Heart left ventricle (tissue), 16 donors: ENCODE results near the gene ARMC8. TPM values are rescaled to one million over a fixed set of nuclear protein-coding genes. Genes with fewer than 3 reads are reported as not detected.

ENCODE experiments used
- ATAC-seq, 4 donors: fragments of 200-7000 bp; cut with Tn5 transposase; one replicate each; pipeline ENCODE4 v1.9.1; 2020 to 2022; ENCODE audit warnings: moderate library complexity in 4 of 4, mild to moderate bottlenecking in 3 of 4, moderate number of reproducible peaks in 1 of 4
- DNase-seq, 5 donors: peaks; one replicate each; pipeline ENCODE4 v3.0.0-alpha.2; 2020
- H3K27ac ChIP-seq, 12 donors: fragments of 200-600 bp; sonication (generic) in 4 of 12; one replicate each; pipeline versions ENCODE4 v1.5.0 to v1.8.0; 2016 to 2022; ENCODE audit warnings: mild to moderate bottlenecking in 2 of 12
- H3K27me3 ChIP-seq, 9 donors: fragments of 200-600 bp; sonication (generic) in 2 of 9; one replicate each; pipeline versions ENCODE4 v1.5.1 to v1.8.0; 2016 to 2022; ENCODE audit warnings: mild to moderate bottlenecking in 3 of 9
- H3K36me3 ChIP-seq, 9 donors: fragments of 200-600 bp; sonication (generic) in 2 of 9; one replicate each; pipeline versions ENCODE4 v1.5.0 to v1.8.0; 2018 to 2022; ENCODE audit warnings: mild to moderate bottlenecking in 2 of 9
- H3K4me1 ChIP-seq, 12 donors: fragments of 200-600 bp; sonication (generic) in 4 of 12; one replicate each; pipeline versions ENCODE4 v1.5.0 to v1.8.0; 2016 to 2022; ENCODE audit warnings: mild to moderate bottlenecking in 3 of 12
- H3K4me3 ChIP-seq, 12 donors: fragments of 200-600 bp; sonication (generic) in 4 of 12; one replicate each; pipeline versions ENCODE4 v1.5.0 to v1.8.0; 2017 to 2022; ENCODE audit warnings: mild to moderate bottlenecking in 9 of 12, moderate library complexity in 4 of 12
- H3K9me3 ChIP-seq, 12 donors: fragments of 200-600 bp; sonication (generic) in 4 of 12; one replicate each; pipeline versions ENCODE4 v1.5.0 to v1.8.0; 2016 to 2022; ENCODE audit warnings: mild to moderate bottlenecking in 1 of 12
- POLR2A ChIP-seq, 2 donors: fragments of 450-650 bp; IDR thresholded peaks; one replicate each; pipeline ENCODE4 v1.6.1; 2017; ENCODE audit warnings: antibody characterized with exemption in 2 of 2, mild to moderate bottlenecking in 2 of 2, moderate library complexity in 2 of 2
- WGBS, 4 donors: extraction: QIAGEN DNeasy Blood & Tissue Kit in 2 of 4; methylation state at CpG; one replicate each; pipeline versions ENCODE4 v1.1.5 to v1.1.7; 2013 to 2018; 5-methylcytosine and 5-hydroxymethylcytosine counted together
- intact Hi-C, 10 donors: fragments of 100-400 bp; cut with DNase I; formaldehyde crosslinking; loops; one replicate each; pipeline versions ENCODE4 v1.11.1 to v1.14.2; 2022
- polyA plus RNA-seq, 2 donors: library from polyadenylated mRNA; stranded (reverse); fragments of 200-250 nt; gene quantifications; one replicate each; pipeline ENCODE4 v1.2.3, GENCODE V29; 2013
- total RNA-seq, 9 donors: library from RNA; depleted of rRNA in 2 of 9; stranded (reverse); fragments of >200 nt in 2 of 9; fragmentation: NEBNext Ultra II Directional in 3 of 9; extraction: Animal tissue kit (Norgen Biotek cat#: 25700) in 3 of 9; gene quantifications; one replicate each; pipeline versions ENCODE4 v1.1.0 to v1.2.4, GENCODE V29; 2016 to 2023
- TF ChIP-seq, protein P1 (sequence below), 12 donors: fragments of 200-600 bp; sonication (generic) in 4 of 12; IDR thresholded peaks; one replicate each; pipeline versions ENCODE4 v1.5.0 to v1.8.0; 2018 to 2022; ENCODE audit warnings: antibody characterized with exemption in 12 of 12, mild to moderate bottlenecking in 5 of 12
- donor health status: ischemic (EF 13 %, LVEDD 7.1; RV severe dilation, severe dysfunction).
- donor health status: healthy with polysubstance abuse.
- donor health status: DM: no; HTN: yes; CAD: no.
- donor health status: DM: no; HTN: no; CAD: no.
- donor health status: ischemic (EF 25% LVEDD 6.9; RV normal size, moderate dysfunction).
- donor health status: ischemic (EF 25% LVEDD 5.7; RV mildly dilated, moderate dysfunction).
- donor health status: healthy.
- donor health status: DM: yes; HTN: yes; CAD: no.
- donor health status: ischemic (EF 35%, LVEDD 5.7; RV mildly dilated, moderate dysfunction).
- donor health status: nonischemic (EF 11% LVEDD 7.7; RV severe dilation, severe dysfunction).
- donor health status: DM: yes; HTN: yes; CAD: no.
- donor health status: PGD.
- donor health status: ischemic (EF 29% LVEDD 5.4; RV normal size, mild dysfunction).
- donor health status: nonischemic (EF 23%, LVEDD 6.1; RV moderate dilation, normal function).

ARMC8 gene
- total and polyA plus RNA-seq, 11 donors: 10.1 to 42.9 (median 33.3) TPM

DNA sequence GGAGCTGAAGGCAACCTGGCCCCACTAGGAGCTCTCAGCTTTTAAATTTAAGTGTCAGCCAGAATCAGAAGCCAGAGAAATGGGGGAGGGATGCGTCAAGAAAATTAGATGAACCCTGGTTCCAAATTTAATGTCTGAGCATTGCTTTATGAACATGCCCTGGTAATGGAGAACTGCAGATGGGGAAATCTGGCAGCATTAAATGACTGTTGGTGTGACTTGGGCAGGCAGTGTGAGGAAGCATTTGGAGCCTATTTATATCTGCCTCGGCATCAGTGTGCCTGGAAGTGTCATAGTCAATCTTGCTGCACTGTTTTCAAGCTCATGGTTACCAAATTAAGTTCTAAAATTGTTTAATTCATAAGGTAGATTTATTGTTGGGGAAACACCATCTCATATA lies 113.5 kb downstream of the ARMC8 start:
- no peak for ATAC-seq
- H3K4me1 ChIP-seq: no peaks in the 10 kb centered on the region
- intact Hi-C loops: no loop called here

DNA sequence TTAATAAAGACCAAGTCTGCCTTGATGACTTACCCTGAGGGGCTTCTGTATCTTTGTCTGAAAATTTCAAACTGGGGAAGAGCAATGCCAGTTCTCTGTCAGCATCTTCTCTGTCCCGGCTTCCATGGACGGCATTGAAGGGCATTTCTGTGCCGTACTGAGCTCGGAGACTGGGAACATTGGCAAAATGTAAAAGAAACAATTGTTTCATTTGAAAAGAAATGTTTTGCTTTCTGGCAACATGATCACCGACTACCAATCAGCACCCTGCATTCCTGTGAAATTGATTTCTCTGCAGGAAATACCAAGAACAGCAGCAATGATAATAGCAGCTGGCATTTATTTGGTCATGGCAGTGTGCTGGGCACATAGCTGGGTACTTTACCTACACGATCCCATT lies 116.4 kb downstream of the ARMC8 start:
- no peak overlapping the region for H3K4me3 ChIP-seq
- H3K27ac ChIP-seq: no peak overlapping the region
- H3K9me3 ChIP-seq: peaks cover 0 to 10% (median 5%) of the 10 kb centered on the region in 12 donors
- peaks cover 0 to 7% (median under 1%) of the 10 kb centered on the region in 9 donors for H3K36me3 ChIP-seq
- WGBS, 4 donors: 85 to 91% (median 87%) methylated on average over 6 of the region's 6 CpGs
- no peaks in the 10 kb centered on the region for H3K4me1 ChIP-seq
- no peak for DNase-seq
- intact Hi-C loops: no loop called here
- no peak for ATAC-seq
- TF ChIP-seq, protein P1, sequence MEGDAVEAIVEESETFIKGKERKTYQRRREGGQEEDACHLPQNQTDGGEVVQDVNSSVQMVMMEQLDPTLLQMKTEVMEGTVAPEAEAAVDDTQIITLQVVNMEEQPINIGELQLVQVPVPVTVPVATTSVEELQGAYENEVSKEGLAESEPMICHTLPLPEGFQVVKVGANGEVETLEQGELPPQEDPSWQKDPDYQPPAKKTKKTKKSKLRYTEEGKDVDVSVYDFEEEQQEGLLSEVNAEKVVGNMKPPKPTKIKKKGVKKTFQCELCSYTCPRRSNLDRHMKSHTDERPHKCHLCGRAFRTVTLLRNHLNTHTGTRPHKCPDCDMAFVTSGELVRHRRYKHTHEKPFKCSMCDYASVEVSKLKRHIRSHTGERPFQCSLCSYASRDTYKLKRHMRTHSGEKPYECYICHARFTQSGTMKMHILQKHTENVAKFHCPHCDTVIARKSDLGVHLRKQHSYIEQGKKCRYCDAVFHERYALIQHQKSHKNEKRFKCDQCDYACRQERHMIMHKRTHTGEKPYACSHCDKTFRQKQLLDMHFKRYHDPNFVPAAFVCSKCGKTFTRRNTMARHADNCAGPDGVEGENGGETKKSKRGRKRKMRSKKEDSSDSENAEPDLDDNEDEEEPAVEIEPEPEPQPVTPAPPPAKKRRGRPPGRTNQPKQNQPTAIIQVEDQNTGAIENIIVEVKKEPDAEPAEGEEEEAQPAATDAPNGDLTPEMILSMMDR (IDR thresholded peaks at IDR 0.05): no peak
- no peak for TF ChIP-seq POLR2A (IDR thresholded peaks at IDR 0.05)
- no peaks in the 10 kb centered on the region for H3K27me3 ChIP-seq

More for the DNA sequence above, 113.5 kb downstream of the ARMC8 start:
- Histone ChIP-seq H3K4me3 (no peak overlapping the region), H3K27ac (no peak overlapping the region), H3K9me3 (no peaks in the 10 kb centered on the region), H3K36me3 (peaks cover 0 to 35% (median 29%) of the 10 kb centered on the region in 9 donors), H3K27me3 (no peaks in the 10 kb centered on the region)
- no peak for DNase-seq
- WGBS, 4 donors: 61 to 71% (median 64%) methylated on average over 2 of the region's 2 CpGs
- no peak for TF ChIP-seq POLR2A (IDR thresholded peaks at IDR 0.05)
- TF ChIP-seq, protein P1 (IDR thresholded peaks at IDR 0.05): no peak

DNA sequence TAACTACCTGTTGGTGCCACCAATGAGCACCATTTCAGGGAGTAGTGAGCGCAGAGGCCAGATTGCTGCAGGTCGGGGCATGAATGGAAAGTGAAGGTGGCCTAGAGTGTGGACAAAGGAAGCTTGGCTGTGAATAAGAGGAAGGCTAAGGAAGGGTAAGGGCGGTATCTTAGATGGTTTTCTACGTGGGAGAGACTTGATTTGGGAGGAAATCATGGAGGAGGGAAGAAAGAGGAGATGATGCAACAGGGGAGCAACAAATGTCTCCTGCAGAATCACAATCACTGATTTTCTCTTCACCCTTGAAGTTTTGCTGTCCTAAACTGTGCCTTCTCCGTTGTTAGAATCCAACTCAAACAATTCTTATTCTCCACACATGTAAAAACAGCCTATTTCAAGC lies 120.8 kb downstream of the ARMC8 start:
- 77 to 86% (median 82%) methylated on average over 5 of the region's 5 CpGs for WGBS, 4 donors

DNA sequence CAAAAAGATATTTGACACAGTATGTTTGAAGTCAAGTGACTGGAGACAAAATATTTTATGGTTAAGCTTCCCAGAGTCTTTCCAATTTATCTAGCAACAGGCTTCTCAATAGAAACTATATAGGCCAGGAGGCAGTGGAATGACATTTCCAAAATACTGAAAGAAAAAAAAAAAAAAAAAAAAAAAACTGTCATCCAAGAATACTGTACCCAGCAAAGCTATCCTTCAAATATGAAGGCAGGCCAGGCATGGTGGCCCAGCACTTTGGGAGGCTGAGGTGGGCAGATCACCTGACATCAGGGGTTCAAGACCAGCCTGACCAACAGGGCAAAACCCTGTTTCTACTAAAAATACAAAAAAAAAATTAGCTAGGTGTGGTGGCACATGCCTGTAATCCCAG lies 121.7 kb downstream of the ARMC8 start:
- Histone ChIP-seq H3K9me3 (peaks cover 0 to 31% (median 17%) of the 10 kb centered on the region in 12 donors), H3K4me3 (no peak overlapping the region), H3K36me3 (no peaks in the 10 kb centered on the region), H3K4me1 (no peaks in the 10 kb centered on the region), H3K27ac (no peak overlapping the region), H3K27me3 (peaks cover 0 to 3% (median 0%) of the 10 kb centered on the region in 9 donors)
- intact Hi-C loops: no loop called here
- DNase-seq (no peak), ATAC-seq (no peak)
- TF ChIP-seq POLR2A (IDR thresholded peaks at IDR 0.05): no peak
- TF ChIP-seq, protein P1 (IDR thresholded peaks at IDR 0.05): no peak

More for the DNA sequence above, 120.8 kb downstream of the ARMC8 start:
- Histone ChIP-seq H3K36me3 (no peaks in the 10 kb centered on the region), H3K4me1 (no peaks in the 10 kb centered on the region), H3K9me3 (peaks cover 0 to 31% (median 17%) of the 10 kb centered on the region in 12 donors), H3K27me3 (peaks cover 0 to 3% (median 0%) of the 10 kb centered on the region in 9 donors), H3K27ac (no peak overlapping the region), H3K4me3 (no peak overlapping the region)
- ATAC-seq (no peak), DNase-seq (no peak)
- TF ChIP-seq, protein P1 (IDR thresholded peaks at IDR 0.05): no peak
- no peak for TF ChIP-seq POLR2A (IDR thresholded peaks at IDR 0.05)
- intact Hi-C loops: no loop called here
